Brain microvascular endothelial cell (primary cell): ENCODE results near the gene IL1RN.

Experiments
- DNase-seq: peaks from one replicate; pipeline ENCODE4 v3.0.0-alpha.2; 2020
- H3K27ac ChIP-seq: fragments of 250-450 bp; sonication (Bioruptor Pico); 2 replicates; pipeline ENCODE4 v1.5.1; 2020; ENCODE audit warnings: mild to moderate bottlenecking, moderate library complexity
- H3K27me3 ChIP-seq: fragments of 250-450 bp; sonication (Bioruptor Pico); replicated peaks from 2 replicates; pipeline ENCODE4 v1.5.1; 2020; ENCODE audit warnings: mild to moderate bottlenecking
- H3K36me3 ChIP-seq: fragments of 250-450 bp; sonication (Bioruptor Pico); replicated peaks from 2 replicates; pipeline ENCODE4 v1.5.1; 2020; ENCODE audit warnings: mild to moderate bottlenecking
- H3K4me3 ChIP-seq: 2 replicates; pipeline ENCODE4 v1.5.1; 2011; ENCODE audit warnings: low read depth, mild to moderate bottlenecking, control low read depth, low read length, moderate library complexity
- CTCF ChIP-seq: IDR thresholded peaks from 2 replicates; pipeline ENCODE4 v1.5.1; 2011; ENCODE audit warnings: low read depth, mild to moderate bottlenecking, moderate library complexity, low read length, control low read depth, inconsistent platforms; ENCODE audit errors: missing control alignments
- in situ Hi-C: cut with HindIII; loops from 2 replicates; pipeline ENCODE4 v1.10.0; 2017; ENCODE audit warnings: low sequenced_read_pairs, low pct_ligation_motif_present

IL1RN gene

GRCh38 chr2:113169586-113169985, 42.2 kb downstream of the IL1RN start:
- in situ Hi-C loops: no loop called here

GRCh38 chr2:113171334-113172075, 44.1 kb downstream of the IL1RN start:
- DNase-seq: no peak
- Histone ChIP-seq H3K27ac (no peak overlapping the region), H3K36me3 (no peaks in the 10 kb centered on the region), H3K27me3 (no peaks in the 10 kb centered on the region), H3K4me3 (no peak overlapping the region)
- in situ Hi-C loops: no loop called here
- TF ChIP-seq CTCF: no peak

More at GRCh38 chr2:113169586-113169985, 42.2 kb downstream of the IL1RN start:
- TF ChIP-seq CTCF: no peak
- no peaks in the 10 kb centered on the region for H3K36me3 ChIP-seq
- no peak overlapping the region for H3K4me3 ChIP-seq
- no peaks in the 10 kb centered on the region for H3K27me3 ChIP-seq
- DNase-seq: no peak
- no peak overlapping the region for H3K27ac ChIP-seq

GRCh38 chr2:113172721-113173541, 45.5 kb downstream of the IL1RN start:
- Histone ChIP-seq H3K27me3 (no peaks in the 10 kb centered on the region), H3K27ac (no peak overlapping the region)
- in situ Hi-C loops: no loop called here

GRCh38 chr2:113173542-113174375, 46.4 kb downstream of the IL1RN start, which contains the start of gene PSD4:
Gene PSD4 (plus strand): TSS chr2:113173971. CDS start chr2:113182457, 8,486 bp downstream.
- Histone ChIP-seq H3K27ac (no peak within 1 kb of the TSS), H3K4me3 (no peak within 1 kb of the TSS), H3K36me3 (no peaks in the 10 kb centered on the region), H3K27me3 (no peaks in the 10 kb centered on the region)
- TF ChIP-seq CTCF: no peak
- in situ Hi-C loops: no loop called here
- no peak for DNase-seq

More at GRCh38 chr2:113172721-113173541, 45.5 kb downstream of the IL1RN start:
- H3K4me3 ChIP-seq: no peak overlapping the region
- no peak for TF ChIP-seq CTCF
- H3K36me3 ChIP-seq: no peaks in the 10 kb centered on the region
- no peak for DNase-seq

GRCh38 chr2:113174376-113174750, 47.0 kb downstream of the IL1RN start:
- Histone ChIP-seq H3K27ac (no peak overlapping the region), H3K36me3 (no peaks in the 10 kb centered on the region), H3K27me3 (no peaks in the 10 kb centered on the region), H3K4me3 (no peak overlapping the region)
- DNase-seq: no peak
- in situ Hi-C loops: no loop called here
- TF ChIP-seq CTCF: no peak
